PC-9 (cell line): Measurements from ENCODE around the gene SLC66A3.

Experiments used
- CTCF ChIP-seq: fragments of 200-600 bp; sonication (generic); conservative IDR thresholded peaks from 2 replicates; pipeline ENCODE4 v1.6.1; 2017; ENCODE audit warnings: mixed run types, antibody characterized with exemption, mild to moderate bottlenecking, moderate library complexity
- EZH2 ChIP-seq: fragments of 200-600 bp; sonication (generic); IDR thresholded peaks from 2 replicates; pipeline ENCODE4 v1.8.0; 2017; ENCODE audit warnings: antibody characterized with exemption, low read depth

- TF ChIP-seq CTCF (no peak), EZH2 (no peak)
Measured at GRCh38 chr2:11160256-11160655, 5.0 kb downstream of the SLC66A3 start.
